HCT116 (cell line): Measurements from ENCODE around the gene H3-3A. TPM values are rescaled to one million over a fixed set of nuclear protein-coding genes. Genes with fewer than 3 reads are reported as not detected.

Source experiments
- ATAC-seq: fragments of 200-7000 bp; cut with Tn5 transposase; 2 replicates; pipeline ENCODE4 v1.9.1; 2020; ENCODE audit warnings: mild to moderate bottlenecking, moderate library complexity
- BruUV-seq: library from RNA; stranded (reverse); fragments of 400-500 nt; replicated peaks from 2 replicates; lab custom pipeline; 2021; lab: Mats Ljungman, UMichigan
- CTCF ChIA-PET: fragments of 300-600 bp; sonication (Branson Sonifier 250); formaldehyde crosslinking; loops from one replicate; lab custom pipeline; 2021; ENCODE audit warnings: antibody characterized with exemption; lab: Charles Lee
- POLR2A ChIA-PET: fragments of 300-600, 350-600 bp; sonication (Branson Sonifier 250); formaldehyde crosslinking; loops from one replicate; lab custom pipeline; 2021; ENCODE audit warnings: antibody characterized with exemption; lab: Charles Lee
- RAD21 ChIA-PET, 2 experiments: fragments of 300-600 bp; sonication (Branson Sonifier 250); formaldehyde crosslinking; loops; one replicate each; lab custom pipeline; 2023; ENCODE audit warnings: low total read pairs in 2 of 2; ENCODE audit not compliant: uncharacterized antibody in 2 of 2, unreplicated experiment in 2 of 2, low non-redundant PET in 1 of 2; lab: Charles Lee
- DNase-seq: peaks from one replicate; pipeline ENCODE4 v3.0.0-alpha.2; 2010; ENCODE audit warnings: low read depth, low spot score
- H2AFZ ChIP-seq: fragments of 200-600 bp; shearing (Covaris generic), sonication (generic); 2 replicates; pipeline ENCODE4 v1.6.1; 2017; ENCODE audit warnings: low read depth, mixed run types, mixed read lengths, antibody characterized with exemption, low read length; ENCODE audit not compliant: poor library complexity, severe bottlenecking
- H3K27ac ChIP-seq: 2 replicates; pipeline ENCODE4 v1.5.1; 2012; ENCODE audit warnings: low read depth, low read length
- H3K27me3 ChIP-seq: fragments of 200-600 bp; sonication (generic); 2 replicates; pipeline ENCODE4 v1.6.1; 2016; ENCODE audit warnings: mixed run types, low read length, mixed read lengths; ENCODE audit not compliant: insufficient read depth
- H3K36me3 ChIP-seq, 2 experiments: fragments of 200-500 bp in 1 of 2; fragments of 200-600 bp in 1 of 2; sonication (Bioruptor generic) in 1 of 2; sonication (generic) in 1 of 2; 2 replicates each; pipeline versions ENCODE4 v1.5.1 to v1.6.1; 2014 to 2016; ENCODE audit warnings: low read length in 2 of 2, inconsistent platforms in 1 of 2, mixed read lengths in 1 of 2, mixed run types in 1 of 2; ENCODE audit not compliant: insufficient read depth in 2 of 2, control insufficient read depth in 1 of 2
- H3K4me1 ChIP-seq, 2 experiments: fragments of 200-600 bp in 1 of 2; sonication (generic) in 1 of 2; 2 replicates each; pipeline versions ENCODE4 v1.5.1 to v1.6.1; 2012 to 2017; ENCODE audit warnings: low read length in 2 of 2, inconsistent platforms in 1 of 2, mild to moderate bottlenecking in 1 of 2, mixed read lengths in 1 of 2, mixed run types in 1 of 2, moderate library complexity in 1 of 2; ENCODE audit not compliant: insufficient read depth in 2 of 2, control insufficient read depth in 1 of 2
- H3K4me2 ChIP-seq: fragments of 200-600 bp; sonication (generic); 2 replicates; pipeline ENCODE4 v1.6.1; 2017; ENCODE audit warnings: mixed run types, low read length, mixed read lengths
- H3K4me3 ChIP-seq, 2 experiments: fragments of 200-600 bp in 1 of 2; sonication (generic) in 1 of 2; replicated peaks in 1 of 2; 2 replicates each; pipeline ENCODE4 v1.5.1; 2011 to 2016; ENCODE audit warnings: low read length in 2 of 2, control low read depth in 1 of 2, low read depth in 1 of 2, mild to moderate bottlenecking in 1 of 2, mixed read lengths in 1 of 2, mixed run types in 1 of 2
- H3K79me2 ChIP-seq: fragments of 200-600 bp; sonication (generic); 2 replicates; pipeline ENCODE4 v1.6.1; 2017; ENCODE audit warnings: mild to moderate bottlenecking, mixed run types, low read length, moderate library complexity, mixed read lengths; ENCODE audit not compliant: insufficient read depth
- H3K9ac ChIP-seq: fragments of 200-600 bp; sonication (generic); 2 replicates; pipeline ENCODE4 v1.6.1; 2016; ENCODE audit warnings: low read length, mixed read lengths
- H3K9me2 ChIP-seq: fragments of 200-600 bp; sonication (generic), shearing (Covaris generic); 2 replicates; pipeline ENCODE4 v1.6.1; 2017; ENCODE audit warnings: mixed run types, mild to moderate bottlenecking, moderate library complexity; ENCODE audit not compliant: insufficient read depth
- H3K9me3 ChIP-seq, 2 experiments: fragments of 200-500 bp in 1 of 2; fragments of 200-600 bp in 1 of 2; sonication (Bioruptor generic) in 1 of 2; sonication (generic) in 1 of 2; 2 replicates each; pipeline ENCODE4 v1.6.1; 2014 to 2017; ENCODE audit warnings: low read length in 2 of 2, mixed read lengths in 2 of 2, inconsistent platforms in 1 of 2, low read depth in 1 of 2, mild to moderate bottlenecking in 1 of 2, mixed run types in 1 of 2, moderate library complexity in 1 of 2; ENCODE audit not compliant: control insufficient read depth in 1 of 2, insufficient read depth in 1 of 2
- H4K20me1 ChIP-seq: fragments of 200-600 bp; sonication (generic), shearing (Covaris generic); 2 replicates; pipeline ENCODE4 v1.6.1; 2017; ENCODE audit warnings: mixed run types, mild to moderate bottlenecking, moderate library complexity; ENCODE audit not compliant: insufficient read depth
- CBX3 ChIP-seq: IDR thresholded peaks from 2 replicates; pipeline ENCODE4 v1.6.1; 2012; ENCODE audit warnings: low read depth
- CEBPB ChIP-seq: IDR thresholded peaks from 2 replicates; pipeline ENCODE4 v1.6.1; 2012; ENCODE audit warnings: low read depth
- JUND ChIP-seq: IDR thresholded peaks from 2 replicates; pipeline ENCODE4 v1.6.1; 2012
- POLR2A ChIP-seq: IDR thresholded peaks from 2 replicates; pipeline ENCODE4 v1.7.0; 2011; ENCODE audit warnings: borderline replicate concordance; ENCODE audit not compliant: insufficient read depth, insufficient read length; ENCODE audit errors: extremely low read depth
- POLR2AphosphoS5 ChIP-seq: IDR thresholded peaks from 2 replicates; pipeline ENCODE4 v1.6.1; 2011; ENCODE audit warnings: mild to moderate bottlenecking, low read depth, low read length, moderate library complexity
- SP1 ChIP-seq: IDR thresholded peaks from 2 replicates; pipeline ENCODE4 v1.6.1; 2012; ENCODE audit warnings: low read depth
- SRF ChIP-seq: IDR thresholded peaks from 2 replicates; pipeline ENCODE4 v1.6.1; 2012; ENCODE audit warnings: low read depth
- YY1 ChIP-seq: IDR thresholded peaks from 2 replicates; pipeline ENCODE4 v1.6.1; 2011; ENCODE audit warnings: low read length, low read depth, moderate library complexity, mild to moderate bottlenecking; ENCODE audit not compliant: insufficient replicate concordance; ENCODE audit errors: extremely low read depth
- ZNF274 ChIP-seq: fragments of 200-500 bp; sonication (Bioruptor generic); IDR thresholded peaks from 2 replicates; pipeline ENCODE4 v1.6.1; 2014; ENCODE audit warnings: mild to moderate bottlenecking, low read depth, low read length, inconsistent platforms
- intact Hi-C: fragments of 100-400 bp; cut with micrococcal nuclease; formaldehyde crosslinking; loops from 2 replicates; pipeline ENCODE4 v1.10.0; 2022
- total RNA-seq: library from RNA; stranded (reverse); gene quantifications from one replicate; pipeline ENCODE4 v1.2.1, GENCODE V29; 2021; ENCODE audit not compliant: unreplicated experiment
- TF ChIP-seq, protein P1 (sequence below): IDR thresholded peaks from 2 replicates; pipeline ENCODE4 v1.6.1; 2012
- TF ChIP-seq, protein P2 (sequence below), 3 experiments: fragments of 200-600 bp in 1 of 3; sonication (generic) in 1 of 3; IDR thresholded peaks in 2 of 3; conservative IDR thresholded peaks in 1 of 3; 2 replicates each; pipeline ENCODE4 v1.5.1; 2012 to 2017; ENCODE audit warnings: low read depth in 2 of 3, low read length in 2 of 3, antibody characterized with exemption in 1 of 3, borderline replicate concordance in 1 of 3, control low read depth in 1 of 3, mild to moderate bottlenecking in 1 of 3, mixed read lengths in 1 of 3, mixed run types in 1 of 3, moderate library complexity in 1 of 3; ENCODE audit not compliant: insufficient read depth in 1 of 3
- TF ChIP-seq, protein P3 (sequence below): IDR thresholded peaks from 2 replicates; pipeline ENCODE4 v1.6.1; 2012

The H3-3A gene
- total RNA-seq, 1 experiment from 2014 or later = 386 TPM

DNA sequence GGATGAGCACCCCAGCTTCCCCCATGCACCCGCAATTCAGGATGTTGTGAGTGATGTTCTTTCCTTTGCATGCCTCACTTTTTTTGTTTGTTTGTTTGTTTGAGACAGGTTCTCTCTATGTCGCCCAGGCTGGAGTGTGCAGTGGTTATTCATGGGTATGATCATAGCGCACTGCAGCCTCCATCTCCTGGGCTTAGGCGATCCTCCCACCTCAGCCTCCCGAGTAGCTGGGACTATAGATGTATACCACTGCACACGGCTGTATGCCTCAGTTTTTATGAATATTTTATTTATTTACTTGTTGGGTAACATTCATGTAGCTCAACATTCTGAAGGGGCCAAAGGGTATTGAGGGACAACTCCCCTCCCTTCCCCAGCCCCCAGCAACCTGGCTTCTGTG is 54.8 kb downstream of the H3-3A start (continued):
- no peak for TF ChIP-seq SRF
- TF ChIP-seq JUND = no peak
- no peak for TF ChIP-seq CEBPB
- TF ChIP-seq, protein P1, sequence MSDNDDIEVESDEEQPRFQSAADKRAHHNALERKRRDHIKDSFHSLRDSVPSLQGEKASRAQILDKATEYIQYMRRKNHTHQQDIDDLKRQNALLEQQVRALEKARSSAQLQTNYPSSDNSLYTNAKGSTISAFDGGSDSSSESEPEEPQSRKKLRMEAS = no peak

DNA sequence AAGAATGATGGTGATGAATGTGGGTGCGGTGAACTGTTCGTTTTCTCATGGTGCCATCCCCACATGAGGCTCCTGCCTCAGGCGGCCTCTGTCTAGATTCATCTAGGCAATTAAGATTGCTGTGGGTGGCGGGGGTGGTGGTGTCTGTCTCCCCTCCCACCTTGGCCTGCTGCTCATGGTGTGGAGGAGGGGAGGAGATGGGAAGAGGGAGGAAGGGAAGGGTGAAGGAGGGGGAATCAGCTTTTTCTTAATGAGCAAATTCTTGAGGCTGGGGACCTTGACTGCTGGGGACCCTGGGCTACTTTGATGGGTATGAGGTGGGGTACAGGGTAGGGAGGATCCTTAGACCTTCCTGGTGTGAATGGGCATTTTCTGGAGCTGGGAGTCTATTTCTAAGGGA is 55.8 kb downstream of the H3-3A start:
- ChIA-PET POLR2A (no interaction called here), CTCF (interaction anchor here (1.2 to 3.1 kb wide), 2 partner anchors 54 kb away, joined by 4 to 21 read pairs; no protein-coding TSS in a partner anchor), RAD21 (no interaction called here)
- Histone ChIP-seq H3K4me1 (peaks cover 7 to 18% of the 10 kb centered on the region in 2 experiments), H4K20me1 (no peaks in the 10 kb centered on the region), H3K9ac (no peak overlapping the region), H3K36me3 (no peaks in the 10 kb centered on the region), H3K27me3 (no peaks in the 10 kb centered on the region), H3K9me2 (no peaks in the 10 kb centered on the region), H3K9me3 (no peaks in the 10 kb centered on the region), H3K4me3 (no peak overlapping the region), H3K4me2 (no peak overlapping the region), H2AFZ (no peak overlapping the region), H3K79me2 (no peaks in the 10 kb centered on the region), H3K27ac (no peak overlapping the region)
- DNase-seq (no peak), ATAC-seq (no peak)
- intact Hi-C loops = no loop called here
- BruUV-seq = no TSS peak
- TF ChIP-seq, protein P2, sequence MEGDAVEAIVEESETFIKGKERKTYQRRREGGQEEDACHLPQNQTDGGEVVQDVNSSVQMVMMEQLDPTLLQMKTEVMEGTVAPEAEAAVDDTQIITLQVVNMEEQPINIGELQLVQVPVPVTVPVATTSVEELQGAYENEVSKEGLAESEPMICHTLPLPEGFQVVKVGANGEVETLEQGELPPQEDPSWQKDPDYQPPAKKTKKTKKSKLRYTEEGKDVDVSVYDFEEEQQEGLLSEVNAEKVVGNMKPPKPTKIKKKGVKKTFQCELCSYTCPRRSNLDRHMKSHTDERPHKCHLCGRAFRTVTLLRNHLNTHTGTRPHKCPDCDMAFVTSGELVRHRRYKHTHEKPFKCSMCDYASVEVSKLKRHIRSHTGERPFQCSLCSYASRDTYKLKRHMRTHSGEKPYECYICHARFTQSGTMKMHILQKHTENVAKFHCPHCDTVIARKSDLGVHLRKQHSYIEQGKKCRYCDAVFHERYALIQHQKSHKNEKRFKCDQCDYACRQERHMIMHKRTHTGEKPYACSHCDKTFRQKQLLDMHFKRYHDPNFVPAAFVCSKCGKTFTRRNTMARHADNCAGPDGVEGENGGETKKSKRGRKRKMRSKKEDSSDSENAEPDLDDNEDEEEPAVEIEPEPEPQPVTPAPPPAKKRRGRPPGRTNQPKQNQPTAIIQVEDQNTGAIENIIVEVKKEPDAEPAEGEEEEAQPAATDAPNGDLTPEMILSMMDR (IDR thresholded peaks at IDR 0.05 in 2 of 3, conservative IDR thresholded peaks at IDR 0.05 in 1 of 3; ENCODE audit: borderline replicate concordance in 1 of 3, insufficient read depth in 1 of 3, low read depth in 2 of 3, low read length in 2 of 3) = no peak
- no peak for TF ChIP-seq CBX3
- TF ChIP-seq ZNF274 = no peak
- TF ChIP-seq POLR2AphosphoS5 = no peak
- TF ChIP-seq YY1 = no peak
- no peak for TF ChIP-seq POLR2A
- TF ChIP-seq, protein P3, sequence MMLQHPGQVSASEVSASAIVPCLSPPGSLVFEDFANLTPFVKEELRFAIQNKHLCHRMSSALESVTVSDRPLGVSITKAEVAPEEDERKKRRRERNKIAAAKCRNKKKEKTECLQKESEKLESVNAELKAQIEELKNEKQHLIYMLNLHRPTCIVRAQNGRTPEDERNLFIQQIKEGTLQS = no peak
- TF ChIP-seq JUND = no peak
- TF ChIP-seq SP1 = no peak
- no peak for TF ChIP-seq SRF
